HG03103 (cell line): ENCODE data around the gene SLTM.
"Not testable (repeated sequence)": the region's sequence is repeated elsewhere in the genome, so short reads cannot be mapped to it uniquely, and the experiment has no call there.

Experiments
- ATAC-seq: cut with Tn5 transposase; IDR thresholded peaks from one replicate; pipeline ENCODE4 v1.9.1; 2021; ENCODE audit warnings: low read depth; ENCODE audit not compliant: unreplicated experiment

The SLTM gene

DNA sequence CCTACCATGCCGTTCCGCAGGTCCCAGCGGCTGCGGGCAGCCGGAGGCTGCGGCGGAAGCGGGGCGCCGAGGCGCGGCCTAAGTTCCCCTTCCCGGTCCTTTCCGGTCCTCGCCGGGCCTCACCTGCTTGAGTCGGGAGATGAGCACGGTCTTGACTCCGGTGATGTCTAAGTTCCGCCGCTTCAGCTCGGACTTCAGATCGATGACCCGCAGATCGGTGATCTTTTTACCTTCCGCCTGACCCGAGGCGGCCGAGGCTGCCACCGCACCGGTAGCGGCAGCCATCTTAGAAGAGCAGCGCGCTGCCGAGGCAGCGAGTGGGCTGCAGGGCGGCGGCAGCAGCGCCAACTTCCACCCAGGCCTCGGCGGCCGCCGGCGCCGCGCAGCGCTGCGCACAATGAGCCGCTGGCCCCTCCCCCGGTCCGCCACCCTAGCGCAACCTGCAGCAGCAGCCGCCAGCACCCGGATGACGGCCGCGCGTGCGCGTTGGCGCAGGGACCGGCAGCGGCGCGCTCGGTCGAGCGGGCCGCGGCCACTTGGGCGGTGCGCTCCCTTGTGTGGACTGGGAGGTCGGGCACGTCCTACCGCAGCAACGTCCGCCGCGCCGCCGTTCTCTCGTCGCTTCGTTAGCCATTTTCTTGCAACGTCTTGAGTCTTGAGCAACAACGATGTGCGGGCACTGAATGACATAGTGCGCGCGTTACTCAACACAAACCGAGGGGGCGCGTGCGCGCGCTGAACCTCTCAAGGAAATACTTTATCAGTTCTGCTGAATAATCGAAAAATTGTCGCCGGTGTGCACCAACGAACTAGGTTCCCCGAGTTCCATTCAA, at the start of gene SLTM:
Gene SLTM (minus strand): TSS at position 399 of the 833 bp plus-strand sequence. CDS start 114 bp downstream, at position 285.
- peak; percentile 84 for ATAC-seq

DNA sequence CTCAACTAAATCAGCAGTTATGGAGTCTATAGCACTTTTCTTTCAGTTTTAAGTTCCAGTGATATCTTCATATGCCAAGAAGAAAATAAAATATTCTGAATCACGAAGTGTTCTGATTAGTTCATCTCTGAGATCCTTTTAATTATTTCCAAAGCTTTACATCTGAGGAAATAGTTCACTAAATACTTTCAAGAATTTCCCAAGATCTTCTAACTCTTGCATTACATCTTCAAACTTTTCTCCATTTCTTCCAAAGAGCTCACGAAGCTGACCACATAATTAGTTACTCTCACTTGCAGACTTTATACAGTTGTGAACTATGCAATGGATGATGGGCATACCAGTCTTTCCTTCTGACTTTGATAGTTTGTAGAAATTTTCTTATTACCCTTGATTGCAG, 49.8 kb upstream of the SLTM start:
- no peak for ATAC-seq

DNA sequence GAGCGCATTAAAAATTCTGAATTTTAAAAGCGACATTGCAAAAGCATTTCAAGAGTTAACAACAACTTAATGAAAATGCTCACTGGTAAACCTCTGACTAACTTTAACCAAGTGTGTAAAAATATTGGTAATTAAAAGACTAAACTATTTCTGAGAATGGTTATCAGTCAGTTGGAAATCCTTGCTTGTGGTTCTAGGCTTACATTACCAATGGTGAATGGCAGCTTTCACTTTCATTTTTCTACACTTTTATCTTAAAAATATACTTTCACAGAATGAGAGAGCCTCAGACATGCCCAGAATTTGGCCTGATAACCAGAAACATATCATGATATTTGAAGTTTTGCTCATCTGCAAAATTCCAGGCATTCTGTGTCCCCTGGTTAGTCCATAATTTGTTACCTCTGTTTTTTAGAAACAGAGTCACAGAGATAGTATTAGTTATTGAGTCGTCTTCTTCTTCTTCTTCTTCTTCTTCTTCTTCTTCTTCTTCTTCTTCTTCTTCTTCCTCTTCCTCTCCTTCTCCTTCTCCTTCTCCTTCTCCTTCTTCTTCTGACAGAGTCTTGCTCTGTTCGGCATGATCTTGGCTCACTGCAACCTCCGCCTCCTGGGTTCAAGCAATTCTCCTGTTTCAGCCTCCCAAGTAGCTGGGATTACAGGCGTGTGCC, 48.5 kb upstream of the SLTM start:
- no peak for ATAC-seq

DNA sequence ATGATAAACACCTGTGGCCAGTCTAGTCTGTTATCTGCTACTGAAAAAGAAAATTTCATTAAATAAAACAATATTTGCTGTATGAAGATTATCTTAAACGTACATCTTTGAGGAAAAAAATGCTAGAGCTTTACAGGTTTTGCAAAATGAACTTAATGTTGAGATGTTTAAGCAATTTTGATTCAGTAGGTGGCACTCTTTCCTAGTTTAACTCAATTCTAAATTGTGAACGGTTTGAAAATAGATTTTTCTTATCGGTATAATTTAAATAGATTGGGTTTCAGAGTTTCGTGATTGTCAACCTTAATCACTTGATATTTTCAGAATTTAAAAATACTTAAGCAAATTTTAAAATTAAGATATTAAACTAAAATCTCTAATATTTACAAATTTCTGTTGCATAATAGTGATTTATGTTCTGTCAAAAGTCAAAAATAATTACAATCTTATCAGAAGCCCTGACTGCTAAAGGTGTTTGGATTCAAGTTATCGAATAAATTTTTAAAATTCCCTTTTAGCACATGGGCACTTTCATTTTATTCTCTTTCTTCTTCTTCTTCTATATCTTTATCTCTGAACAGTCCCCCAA, 47.0 kb upstream of the SLTM start:
- no peak for ATAC-seq

DNA sequence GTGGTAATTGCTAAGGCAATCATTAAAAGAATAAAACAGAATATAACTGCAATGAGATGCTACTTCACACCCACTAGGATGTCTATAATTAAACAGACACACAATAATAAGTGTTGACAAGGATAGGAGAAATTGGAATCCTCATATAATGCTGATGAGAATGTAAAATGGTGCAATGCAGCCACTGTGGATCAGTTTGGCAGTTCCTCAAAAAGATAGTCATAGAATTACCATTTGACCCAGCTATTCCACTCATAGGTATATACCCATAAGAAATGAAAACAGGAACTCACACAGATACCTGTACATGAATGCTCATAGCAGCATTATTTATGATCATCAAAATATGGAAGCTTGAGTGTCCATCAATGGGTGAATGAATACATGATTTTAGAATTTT, 44.4 kb upstream of the SLTM start:
- ATAC-seq: no peak

DNA sequence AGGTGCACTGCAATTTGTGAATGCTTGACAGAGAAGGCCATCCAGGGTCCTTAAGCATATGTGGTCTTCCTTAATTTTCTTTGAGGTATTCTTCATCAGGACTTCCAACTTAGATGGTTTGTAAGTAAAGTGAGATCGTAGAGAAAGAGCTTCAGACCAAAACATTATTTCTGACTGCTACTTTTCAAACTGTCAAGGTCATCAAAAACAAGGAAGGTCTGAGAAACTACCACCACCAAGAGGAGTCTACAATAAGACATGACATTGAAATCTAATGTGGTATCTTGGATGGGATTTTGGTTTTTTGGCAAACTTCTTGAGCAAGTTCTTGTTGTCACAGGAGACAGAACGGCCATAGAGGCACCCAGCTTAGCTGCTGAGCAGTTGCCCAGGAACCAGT, 34.0 kb upstream of the SLTM start:
- no peak for ATAC-seq

DNA sequence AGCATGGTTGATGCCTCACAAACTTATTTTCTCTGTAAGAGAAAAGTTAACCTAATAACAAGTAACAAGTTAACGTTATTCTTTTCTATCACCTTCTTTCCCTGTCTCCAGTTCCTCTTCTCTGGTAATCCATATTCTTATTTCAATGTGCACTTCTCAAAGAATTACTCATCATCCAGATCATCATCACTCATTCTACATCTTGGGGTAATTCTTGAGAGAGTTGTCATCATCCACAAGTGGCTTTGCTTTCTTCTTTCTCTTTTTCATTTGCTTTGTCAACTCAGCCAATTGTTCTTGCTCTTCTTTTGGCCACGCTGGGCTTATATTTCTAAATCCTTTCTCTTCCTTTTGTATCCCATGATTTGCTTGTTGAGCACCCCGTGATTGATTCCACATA, 33.2 kb upstream of the SLTM start:
- no peak for ATAC-seq

DNA sequence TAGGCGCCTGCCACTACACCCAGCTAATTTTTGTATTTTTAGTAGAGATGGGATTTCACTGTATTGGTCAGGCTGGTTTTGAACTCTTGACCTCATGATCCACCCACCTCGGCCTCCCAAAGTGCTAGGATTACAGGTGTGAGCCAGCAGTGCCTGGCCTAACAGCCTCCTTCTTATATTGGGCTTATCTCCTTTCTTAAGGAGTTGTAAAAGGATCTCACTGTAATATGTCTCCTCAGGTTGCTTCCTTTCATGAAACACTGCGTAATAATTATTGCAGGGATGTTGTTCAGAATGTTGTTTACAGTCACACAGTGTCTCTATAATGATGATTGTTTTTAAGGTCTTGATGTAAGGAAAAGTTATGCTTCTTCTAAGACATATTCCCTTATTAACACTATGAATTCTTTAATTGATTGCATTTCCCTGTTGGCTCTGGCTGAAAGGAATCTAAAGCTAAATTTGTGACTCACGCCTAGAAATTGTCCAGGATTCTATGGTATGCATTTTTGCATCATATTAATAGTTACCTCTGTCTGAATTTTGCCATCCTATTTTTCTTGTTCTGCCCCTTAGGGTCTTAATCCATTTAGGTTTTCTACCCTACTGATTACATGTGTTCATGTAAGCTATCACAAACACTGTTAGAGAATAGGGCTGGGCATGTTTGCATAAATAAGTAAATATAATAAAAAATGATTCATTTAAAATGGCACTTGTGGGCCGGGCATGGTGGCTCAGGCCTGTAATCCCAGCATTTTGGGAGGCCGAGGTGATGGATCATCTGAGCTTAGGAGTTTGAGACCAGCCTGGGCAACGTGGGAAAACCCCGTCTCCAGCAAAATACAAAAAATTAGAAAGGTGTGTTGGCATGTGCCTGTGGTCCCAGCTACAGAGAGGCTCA, 29.4 kb upstream of the SLTM start:
- ATAC-seq: no peak

DNA sequence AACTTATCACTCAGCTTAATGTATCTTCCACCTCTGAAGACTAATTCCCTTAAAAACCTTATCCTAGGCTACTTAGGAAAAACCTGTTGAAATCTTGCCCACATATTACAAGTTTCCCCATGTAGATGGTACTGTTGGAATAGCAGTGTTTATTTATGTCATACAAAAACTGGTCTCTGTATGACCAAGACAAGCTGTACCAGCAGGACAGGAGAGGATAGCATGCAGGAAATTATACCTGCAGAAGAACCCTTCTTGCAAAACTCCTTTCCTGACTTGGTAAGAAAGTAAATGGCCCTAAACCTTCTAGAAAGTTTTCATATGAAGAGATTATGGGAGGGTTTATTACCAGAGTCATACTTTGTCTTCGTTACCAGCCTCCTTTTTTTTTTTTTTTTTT, 28.7 kb upstream of the SLTM start:
- no peak for ATAC-seq

DNA sequence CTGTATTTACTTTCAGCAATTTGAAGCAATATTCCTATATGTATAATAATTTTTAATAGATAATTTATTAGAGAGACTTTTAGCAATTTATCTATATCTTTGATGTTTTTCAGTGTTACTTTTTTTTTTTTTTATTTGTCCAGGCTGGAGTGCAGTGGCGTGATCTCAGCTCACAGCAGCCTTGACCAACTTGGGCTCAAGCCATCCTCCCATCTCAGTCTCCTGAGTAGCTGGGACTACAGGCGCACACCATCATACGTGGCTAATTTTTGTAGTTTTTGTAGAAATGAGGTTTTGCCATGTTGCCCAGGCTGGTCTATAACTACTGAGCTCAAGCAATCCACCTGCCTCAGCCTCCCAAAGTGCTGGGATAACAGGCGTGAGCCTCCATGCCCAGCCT, 25.3 kb upstream of the SLTM start:
- ATAC-seq: no peak

DNA sequence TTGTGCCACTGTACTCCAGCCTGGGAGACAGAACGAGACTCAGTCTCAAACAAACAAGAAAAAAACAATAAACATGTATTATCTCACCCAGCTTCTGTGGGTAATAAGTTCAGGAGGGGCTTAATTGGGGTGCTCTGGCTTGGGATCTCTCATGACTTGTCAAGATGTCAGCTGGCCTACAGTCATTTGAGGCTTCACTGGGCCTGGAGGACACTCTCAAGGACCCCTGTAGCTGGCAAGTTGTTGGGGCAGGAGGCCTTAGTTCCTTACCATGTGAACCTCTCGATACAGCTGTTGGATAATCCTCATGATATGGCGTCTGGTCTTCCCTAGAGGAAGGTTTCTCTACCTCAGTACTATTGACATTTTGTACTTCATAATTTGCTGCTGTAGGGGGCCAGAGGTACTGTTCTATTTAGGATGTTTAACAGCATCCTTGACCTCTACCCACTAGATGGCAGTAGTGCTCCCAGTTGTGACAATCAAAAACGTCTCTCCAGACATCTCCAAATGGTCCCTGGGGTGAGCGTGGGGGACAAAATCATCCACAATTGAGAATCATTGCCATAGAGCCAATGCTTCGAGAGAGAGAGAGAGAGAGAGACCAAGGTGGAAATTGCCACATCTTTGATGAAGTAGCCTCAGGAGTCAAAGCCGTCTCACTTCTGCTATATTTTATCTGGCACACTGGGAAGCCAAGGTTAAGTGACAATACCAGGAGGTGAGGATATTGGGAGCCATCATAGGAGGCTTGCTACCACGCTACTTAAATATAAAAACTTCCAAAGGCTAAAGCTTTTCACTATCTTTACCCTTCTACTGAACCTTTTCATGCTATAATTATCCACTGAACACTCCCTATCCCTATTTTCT, 23.9 kb upstream of the SLTM start:
- no peak for ATAC-seq

DNA sequence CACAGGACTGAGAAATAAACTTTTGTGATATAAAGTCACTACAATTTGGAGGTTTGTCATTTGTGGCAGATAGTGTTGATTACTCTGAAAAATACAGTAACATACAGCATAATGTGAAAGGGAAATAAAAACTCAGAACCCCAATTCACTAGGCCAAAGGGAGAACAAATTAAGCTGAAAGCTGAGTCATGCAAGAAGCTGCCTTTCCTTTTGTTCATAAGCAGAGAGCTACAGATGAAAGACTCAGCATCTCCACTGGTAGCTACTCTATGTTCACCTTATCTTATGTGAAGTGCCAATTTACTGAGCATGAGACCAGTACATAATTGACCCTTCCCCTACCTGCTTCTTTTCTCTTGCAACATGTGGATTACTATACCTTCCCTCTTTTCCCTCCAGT, 19.3 kb upstream of the SLTM start:
- no peak for ATAC-seq

DNA sequence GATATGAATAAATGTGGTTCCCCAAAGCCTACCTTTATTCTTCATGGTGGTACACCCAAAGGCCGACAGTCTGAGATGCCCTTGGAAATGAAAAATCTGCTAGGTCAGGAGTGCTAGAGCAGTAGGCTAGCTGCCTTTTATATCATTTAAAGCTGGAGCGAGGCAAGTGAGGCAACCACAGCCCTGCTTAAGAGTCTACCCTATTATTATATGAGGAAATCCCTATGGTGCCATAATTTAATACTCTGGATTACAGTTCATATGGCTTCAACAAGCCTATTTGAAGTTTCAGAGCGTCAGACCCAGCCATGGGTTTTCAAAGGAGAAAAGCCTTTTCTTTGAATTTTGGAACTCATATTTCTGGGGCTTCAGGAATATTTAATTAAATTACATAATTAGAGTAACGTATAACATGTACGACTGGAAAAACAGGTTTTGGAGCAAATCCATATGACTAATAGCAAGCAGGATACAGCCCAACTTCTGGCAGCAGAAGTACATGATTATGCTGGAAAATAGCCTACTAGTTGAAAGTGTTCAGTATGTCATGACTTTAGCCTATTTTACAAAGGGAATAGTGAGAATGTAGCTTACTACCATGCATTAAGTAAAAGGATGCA, 18.0 kb upstream of the SLTM start:
- no peak for ATAC-seq

DNA sequence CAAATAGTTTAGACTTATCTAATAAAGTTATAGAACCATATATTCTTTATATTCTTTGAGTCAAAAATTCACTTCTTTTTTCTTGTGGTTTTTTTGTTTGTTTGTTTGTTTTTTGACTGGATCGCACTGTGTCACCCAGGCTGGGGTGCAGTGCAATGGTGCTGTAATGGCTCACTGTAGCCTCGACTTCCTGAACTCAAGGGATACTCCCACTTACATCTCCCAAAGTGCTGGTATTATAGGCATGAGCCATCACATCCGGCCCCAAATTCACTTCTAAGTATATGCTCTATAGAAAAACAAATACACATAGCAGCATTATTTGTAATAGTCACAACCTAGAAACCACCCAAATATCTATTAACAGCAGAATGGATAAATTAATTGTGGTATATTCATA, 13.7 kb upstream of the SLTM start:
- no peak for ATAC-seq

DNA sequence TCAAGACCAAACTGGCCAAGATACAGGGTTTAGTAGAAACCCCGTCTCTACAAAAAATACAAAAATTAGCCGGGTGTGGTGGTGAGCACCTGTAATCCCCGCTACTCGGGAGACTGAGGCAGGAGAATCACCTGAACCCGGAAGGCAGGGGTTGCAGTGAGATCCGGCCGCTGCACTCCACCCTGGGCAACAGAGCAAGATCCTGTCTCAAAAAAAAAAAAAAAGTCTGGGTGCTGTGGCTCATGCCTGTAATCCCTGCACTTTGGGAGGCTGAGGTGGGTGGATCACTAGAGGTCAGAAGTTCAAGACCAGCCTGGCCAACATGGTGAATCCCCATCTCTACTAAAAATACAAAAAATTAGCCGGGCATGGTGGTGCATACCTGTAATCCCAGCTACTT, 1.5 kb upstream of the SLTM start:
- ATAC-seq: not testable (repeated sequence)

DNA sequence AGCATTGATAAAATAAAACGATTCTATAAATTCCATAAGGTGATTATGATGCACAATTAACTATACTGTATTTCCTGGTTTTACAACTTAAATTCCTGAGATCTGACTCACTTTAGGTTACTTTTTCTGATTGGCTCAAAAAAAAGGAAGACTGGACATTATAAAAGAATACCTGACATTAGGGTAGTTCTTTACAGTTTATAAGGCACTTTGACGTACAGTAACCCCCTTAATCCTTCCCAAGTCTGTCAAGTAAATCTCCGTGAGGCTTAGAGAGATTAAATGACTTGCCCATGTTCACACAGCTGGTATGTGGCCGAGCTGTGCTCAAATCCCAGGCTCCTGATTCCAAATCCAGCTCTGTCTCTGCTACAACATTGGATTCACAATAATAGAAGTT, 1.0 kb upstream of the SLTM start:
- no peak for ATAC-seq

DNA sequence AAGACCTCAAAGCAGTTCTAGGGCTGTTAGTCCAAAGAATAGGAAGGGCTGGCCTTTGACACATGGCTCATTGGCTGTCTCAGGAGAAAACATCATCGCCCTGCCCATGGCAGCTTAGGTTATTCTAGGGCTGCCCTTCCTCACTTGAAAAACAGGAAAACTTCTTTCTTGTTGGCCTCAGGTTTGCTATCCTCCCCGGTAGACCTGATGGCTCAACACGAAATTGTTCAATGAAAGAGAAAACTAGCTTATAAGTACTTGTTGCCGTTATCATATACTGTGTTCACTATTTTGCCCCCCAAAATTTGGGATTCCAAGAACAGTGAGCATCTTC, 602 bp upstream of the SLTM start:
- no peak for ATAC-seq

DNA sequence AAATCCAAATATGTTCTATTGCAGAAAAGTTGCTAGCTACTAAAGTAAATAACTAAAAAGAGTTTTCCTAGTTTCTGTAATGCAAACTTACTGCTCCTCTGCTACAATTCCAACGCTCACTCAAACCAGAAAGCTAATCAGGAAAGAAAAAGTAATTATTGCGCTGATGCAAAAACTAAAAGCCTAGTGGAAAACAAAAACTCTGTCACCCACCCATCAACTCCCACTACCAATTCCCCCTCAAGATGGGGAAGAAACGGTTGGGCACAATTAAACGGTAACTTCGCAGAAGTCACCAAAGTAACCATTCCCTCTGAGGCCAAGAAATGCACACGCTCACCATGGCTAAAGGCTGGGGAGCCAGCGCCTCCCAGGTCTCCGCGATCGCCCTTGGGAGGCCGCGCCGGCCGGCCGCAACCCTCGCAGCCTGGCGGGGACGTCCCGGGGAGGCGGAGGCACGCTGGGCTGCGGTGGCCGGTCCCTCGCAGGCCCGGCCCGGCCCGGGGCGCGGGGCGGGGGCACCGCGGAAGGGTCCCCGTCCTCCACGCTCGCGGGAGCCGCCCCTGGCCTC, 684 bp downstream of the SLTM start:
- peak; percentile 28 for ATAC-seq

DNA sequence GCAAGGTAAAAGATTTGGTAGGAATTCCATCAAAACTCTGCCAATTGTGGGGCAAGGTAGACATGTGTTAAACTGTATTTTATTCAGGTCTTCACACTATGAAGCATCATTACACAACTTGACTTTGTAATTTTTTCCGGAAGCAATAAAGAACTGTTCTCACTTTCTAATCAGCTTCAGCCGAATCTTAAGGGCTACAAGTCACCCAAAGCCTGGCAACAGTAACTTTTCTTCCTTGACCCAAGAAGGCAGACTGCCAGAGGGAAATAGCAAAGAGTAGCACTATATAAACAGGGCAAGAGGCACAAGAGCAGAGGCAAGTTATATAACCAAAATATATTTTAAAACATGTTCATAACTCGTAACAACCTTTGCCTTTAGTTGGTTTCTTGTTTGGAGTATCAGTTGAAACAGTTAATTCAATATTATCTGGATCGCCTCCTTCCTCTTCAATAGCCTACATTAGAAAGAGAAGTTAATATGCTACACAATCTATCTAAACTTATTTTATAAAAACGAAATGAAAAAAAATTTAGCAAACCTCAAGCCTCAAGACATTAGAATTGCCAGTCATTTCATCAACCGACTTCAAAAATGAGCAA, 1.4 kb downstream of the SLTM start:
- ATAC-seq: no peak
